Breast epithelium (tissue), 3 donors: Measurements from ENCODE around the gene CDO1.

Source experiments
- CTCF ChIP-seq, 3 donors: fragments of 450-650 bp; IDR thresholded peaks; one replicate each; pipeline ENCODE4 v1.5.1; 2016 to 2017; ENCODE audit warnings: antibody characterized with exemption in 3 of 3, mild to moderate bottlenecking in 3 of 3, moderate library complexity in 3 of 3
- POLR2A ChIP-seq: fragments of 450-650 bp; IDR thresholded peaks from one replicate; pipeline ENCODE4 v1.6.1; 2016; ENCODE audit warnings: antibody characterized with exemption, mild to moderate bottlenecking, moderate library complexity
- POLR2AphosphoS5 ChIP-seq, 3 donors: sonication (generic); formaldehyde crosslinking; IDR thresholded peaks; one replicate each; pipeline ENCODE4 v1.6.1; 2017; ENCODE audit warnings: antibody characterized with exemption in 3 of 3

- TF ChIP-seq CTCF (IDR thresholded peaks at IDR 0.05) (no peak), POLR2A (no peak), POLR2AphosphoS5 (IDR thresholded peaks at IDR 0.05) (no peak)
Observed at GRCh38 chr5:115809946-115810345, 6.5 kb downstream of the CDO1 start.
